ENCODE results near the gene ABI1.
A peak's percentile ranks its signal among the peaks of the same experiment; 100 is the strongest.
"Not testable (repeated sequence)": the region's sequence is repeated elsewhere in the genome, so short reads cannot be mapped to it uniquely, and the experiment has no call there.

ABI1 gene

GRCh38 chr10:26863351-26864076 lies 2.8 kb upstream of the ABI1 start:
- no peak for TF ChIP-seq JUND (IDR thresholded peaks at IDR 0.05; ENCODE audit: low read depth)
- in situ Hi-C loops (cut with HindIII; ENCODE audit: low pct_unique_long_range_greater_than_20kb, low sequenced_read_pairs), result no loop called here
- peak in 1 of 2 experiments; percentile 37 for DNase-seq (ENCODE audit: low read depth in 1 of 2, low spot score in 1 of 2)

- TF ChIP-seq JUND (IDR thresholded peaks at IDR 0.05; ENCODE audit: low read depth), result no peak
- in situ Hi-C loops (cut with HindIII; ENCODE audit: low pct_unique_long_range_greater_than_20kb, low sequenced_read_pairs), result no loop called here
- DNase-seq (ENCODE audit: low read depth in 1 of 2, low spot score in 1 of 2), result peak in 1 of 2 experiments; percentile 44
Measured at GRCh38 chr10:26861205-26861998, 644 bp upstream of the ABI1 start.

GRCh38 chr10:26860102-26860442 lies 686 bp downstream of the ABI1 start:
- TF ChIP-seq JUND (IDR thresholded peaks at IDR 0.05; ENCODE audit: low read depth), result no peak
- in situ Hi-C loops (cut with HindIII; ENCODE audit: low pct_unique_long_range_greater_than_20kb, low sequenced_read_pairs), result no loop called here
- peak in 1 of 2 experiments; percentile 46 for DNase-seq (ENCODE audit: low read depth in 1 of 2, low spot score in 1 of 2)

- in situ Hi-C loops (cut with HindIII; ENCODE audit: low pct_unique_long_range_greater_than_20kb, low sequenced_read_pairs), result no loop called here
- TF ChIP-seq JUND (IDR thresholded peaks at IDR 0.05; ENCODE audit: low read depth), result no peak
- no peak for DNase-seq (ENCODE audit: low read depth in 1 of 2, low spot score in 1 of 2)
Measured at GRCh38 chr10:26859241-26860101, 1.3 kb downstream of the ABI1 start.

GRCh38 chr10:26858707-26859034 lies 2.1 kb downstream of the ABI1 start:
- no peak for TF ChIP-seq JUND (IDR thresholded peaks at IDR 0.05; ENCODE audit: low read depth)
- in situ Hi-C loops (cut with HindIII; ENCODE audit: low pct_unique_long_range_greater_than_20kb, low sequenced_read_pairs), result no loop called here
- no peak for DNase-seq (ENCODE audit: low read depth in 1 of 2, low spot score in 1 of 2)

GRCh38 chr10:26857991-26858706 lies 2.6 kb downstream of the ABI1 start:
- DNase-seq (ENCODE audit: low read depth in 1 of 2, low spot score in 1 of 2), result no peak
- in situ Hi-C loops (cut with HindIII; ENCODE audit: low pct_unique_long_range_greater_than_20kb, low sequenced_read_pairs), result no loop called here
- TF ChIP-seq JUND (IDR thresholded peaks at IDR 0.05; ENCODE audit: low read depth), result no peak

- in situ Hi-C loops (cut with HindIII; ENCODE audit: low pct_unique_long_range_greater_than_20kb, low sequenced_read_pairs); DNase-seq (ENCODE audit: low read depth in 1 of 2, low spot score in 1 of 2): not testable (repeated sequence)
Measured at GRCh38 chr10:26857553-26857952, 3.2 kb downstream of the ABI1 start.

GRCh38 chr10:26855186-26855585 lies 5.6 kb downstream of the ABI1 start:
- no peak for DNase-seq (ENCODE audit: low read depth in 1 of 2, low spot score in 1 of 2)
- in situ Hi-C loops (cut with HindIII; ENCODE audit: low pct_unique_long_range_greater_than_20kb, low sequenced_read_pairs), result no loop called here
- TF ChIP-seq JUND (IDR thresholded peaks at IDR 0.05; ENCODE audit: low read depth), result no peak

- DNase-seq (ENCODE audit: low read depth in 1 of 2, low spot score in 1 of 2), result no peak
- TF ChIP-seq JUND (IDR thresholded peaks at IDR 0.05; ENCODE audit: low read depth), result no peak
- in situ Hi-C loops (cut with HindIII; ENCODE audit: low pct_unique_long_range_greater_than_20kb, low sequenced_read_pairs), result no loop called here
Measured at GRCh38 chr10:26854524-26854923, 6.2 kb downstream of the ABI1 start.

GRCh38 chr10:26844396-26844975 lies 16.3 kb downstream of the ABI1 start:
- no peak for DNase-seq (ENCODE audit: low read depth in 1 of 2, low spot score in 1 of 2)
- TF ChIP-seq JUND (IDR thresholded peaks at IDR 0.05; ENCODE audit: low read depth), result no peak
- in situ Hi-C loops (cut with HindIII; ENCODE audit: low pct_unique_long_range_greater_than_20kb, low sequenced_read_pairs), result no loop called here

- no peak for TF ChIP-seq JUND (IDR thresholded peaks at IDR 0.05; ENCODE audit: low read depth)
- in situ Hi-C loops (cut with HindIII; ENCODE audit: low pct_unique_long_range_greater_than_20kb, low sequenced_read_pairs), result no loop called here
- no peak for DNase-seq (ENCODE audit: low read depth in 1 of 2, low spot score in 1 of 2)
Measured at GRCh38 chr10:26843736-26844135, 17.0 kb downstream of the ABI1 start.

GRCh38 chr10:26841733-26842317 lies 18.9 kb downstream of the ABI1 start:
- no peak for DNase-seq (ENCODE audit: low read depth in 1 of 2, low spot score in 1 of 2)
- in situ Hi-C loops (cut with HindIII; ENCODE audit: low pct_unique_long_range_greater_than_20kb, low sequenced_read_pairs), result no loop called here
- no peak for TF ChIP-seq JUND (IDR thresholded peaks at IDR 0.05; ENCODE audit: low read depth)

Measured in T47D (cell line).